Measurements from ENCODE around the gene APCDD1L. TPM values are rescaled to one million over a fixed set of nuclear protein-coding genes. Genes with fewer than 3 reads are reported as not detected.

The APCDD1L gene
- total RNA-seq, 1 donor from 2014 or later: not detected

DNA sequence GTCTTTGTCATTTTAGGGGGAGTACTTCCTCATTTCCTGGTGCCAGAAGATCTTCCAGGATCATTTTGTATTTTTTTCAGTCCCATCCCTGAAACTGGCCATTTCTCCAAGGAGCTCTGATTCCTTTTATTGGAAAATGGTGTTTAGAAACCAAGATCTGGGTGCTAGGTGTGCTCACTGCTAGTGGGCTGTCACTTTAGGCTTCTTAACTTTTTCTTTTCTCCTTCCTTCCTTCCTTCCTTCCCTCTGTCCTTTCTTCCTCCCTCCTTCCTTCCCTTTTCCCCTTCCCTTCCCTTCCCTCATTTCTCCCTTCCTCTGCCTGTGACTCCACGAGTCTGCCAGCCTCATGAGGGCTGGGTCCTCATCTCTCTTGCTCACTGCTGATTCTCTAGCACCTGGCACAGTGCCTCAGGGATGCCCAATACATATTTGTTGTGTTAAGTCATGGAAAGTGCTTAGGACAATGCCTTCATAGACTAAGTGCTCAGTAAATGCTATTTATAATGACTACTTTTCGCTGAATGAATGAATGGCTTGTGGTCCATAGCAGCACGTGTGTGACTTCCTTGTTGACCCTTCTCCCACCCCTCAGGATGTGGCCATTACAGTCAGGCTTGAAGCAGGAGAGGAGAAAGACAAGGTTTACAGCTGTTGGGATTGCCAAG, 36.9 kb downstream of the APCDD1L start:
- no peak overlapping the region for H3K4me3 Mint-ChIP-seq (ENCODE audit: unreplicated experiment)
- no peaks in the 10 kb centered on the region for H3K4me1 Mint-ChIP-seq (ENCODE audit: low read depth, unreplicated experiment)
- no peaks in the 10 kb centered on the region for H3K27me3 Mint-ChIP-seq (ENCODE audit: unreplicated experiment)
- peaks cover 4% of the 10 kb centered on the region for H3K9me3 Mint-ChIP-seq (ENCODE audit: unreplicated experiment)
- no peak for DNase-seq
- no peak overlapping the region for H3K27ac Mint-ChIP-seq (ENCODE audit: unreplicated experiment)
- H3K36me3 Mint-ChIP-seq (ENCODE audit: unreplicated experiment): peaks cover 38% of the 10 kb centered on the region
- TF ChIP-seq, protein P1, sequence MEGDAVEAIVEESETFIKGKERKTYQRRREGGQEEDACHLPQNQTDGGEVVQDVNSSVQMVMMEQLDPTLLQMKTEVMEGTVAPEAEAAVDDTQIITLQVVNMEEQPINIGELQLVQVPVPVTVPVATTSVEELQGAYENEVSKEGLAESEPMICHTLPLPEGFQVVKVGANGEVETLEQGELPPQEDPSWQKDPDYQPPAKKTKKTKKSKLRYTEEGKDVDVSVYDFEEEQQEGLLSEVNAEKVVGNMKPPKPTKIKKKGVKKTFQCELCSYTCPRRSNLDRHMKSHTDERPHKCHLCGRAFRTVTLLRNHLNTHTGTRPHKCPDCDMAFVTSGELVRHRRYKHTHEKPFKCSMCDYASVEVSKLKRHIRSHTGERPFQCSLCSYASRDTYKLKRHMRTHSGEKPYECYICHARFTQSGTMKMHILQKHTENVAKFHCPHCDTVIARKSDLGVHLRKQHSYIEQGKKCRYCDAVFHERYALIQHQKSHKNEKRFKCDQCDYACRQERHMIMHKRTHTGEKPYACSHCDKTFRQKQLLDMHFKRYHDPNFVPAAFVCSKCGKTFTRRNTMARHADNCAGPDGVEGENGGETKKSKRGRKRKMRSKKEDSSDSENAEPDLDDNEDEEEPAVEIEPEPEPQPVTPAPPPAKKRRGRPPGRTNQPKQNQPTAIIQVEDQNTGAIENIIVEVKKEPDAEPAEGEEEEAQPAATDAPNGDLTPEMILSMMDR (IDR thresholded peaks at IDR 0.05; ENCODE audit: partially characterized antibody, unreplicated experiment): no peak

DNA sequence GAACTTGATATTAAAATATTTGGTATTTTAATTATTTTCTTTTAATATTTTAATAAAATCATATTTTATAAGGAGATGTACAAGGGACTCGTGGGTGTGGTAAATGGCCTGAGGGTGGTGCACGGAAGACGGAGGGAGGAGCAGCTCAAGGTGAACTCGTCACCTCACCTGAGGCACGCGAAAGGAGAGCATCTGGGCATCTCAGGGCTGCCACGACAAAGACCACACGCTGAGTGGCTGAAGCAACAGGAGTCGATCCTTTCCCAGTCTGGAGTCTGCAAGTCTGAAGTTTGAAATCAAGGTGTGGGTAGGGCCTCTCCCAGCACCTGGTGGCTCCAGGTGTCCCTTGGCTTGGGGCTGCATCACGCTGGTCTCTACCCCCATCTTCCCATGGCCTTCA, 39.7 kb downstream of the APCDD1L start:
- H3K27me3 Mint-ChIP-seq (ENCODE audit: unreplicated experiment): no peaks in the 10 kb centered on the region
- peaks cover 24% of the 10 kb centered on the region for H3K36me3 Mint-ChIP-seq (ENCODE audit: unreplicated experiment)
- H3K4me3 Mint-ChIP-seq (ENCODE audit: unreplicated experiment): no peak overlapping the region
- H3K4me1 Mint-ChIP-seq (ENCODE audit: low read depth, unreplicated experiment): peaks cover 1% of the 10 kb centered on the region
- TF ChIP-seq, protein P1 (IDR thresholded peaks at IDR 0.05; ENCODE audit: partially characterized antibody, unreplicated experiment): no peak
- no peak overlapping the region for H3K27ac Mint-ChIP-seq (ENCODE audit: unreplicated experiment)
- H3K9me3 Mint-ChIP-seq (ENCODE audit: unreplicated experiment): peaks cover 4% of the 10 kb centered on the region
- no peak for DNase-seq

DNA sequence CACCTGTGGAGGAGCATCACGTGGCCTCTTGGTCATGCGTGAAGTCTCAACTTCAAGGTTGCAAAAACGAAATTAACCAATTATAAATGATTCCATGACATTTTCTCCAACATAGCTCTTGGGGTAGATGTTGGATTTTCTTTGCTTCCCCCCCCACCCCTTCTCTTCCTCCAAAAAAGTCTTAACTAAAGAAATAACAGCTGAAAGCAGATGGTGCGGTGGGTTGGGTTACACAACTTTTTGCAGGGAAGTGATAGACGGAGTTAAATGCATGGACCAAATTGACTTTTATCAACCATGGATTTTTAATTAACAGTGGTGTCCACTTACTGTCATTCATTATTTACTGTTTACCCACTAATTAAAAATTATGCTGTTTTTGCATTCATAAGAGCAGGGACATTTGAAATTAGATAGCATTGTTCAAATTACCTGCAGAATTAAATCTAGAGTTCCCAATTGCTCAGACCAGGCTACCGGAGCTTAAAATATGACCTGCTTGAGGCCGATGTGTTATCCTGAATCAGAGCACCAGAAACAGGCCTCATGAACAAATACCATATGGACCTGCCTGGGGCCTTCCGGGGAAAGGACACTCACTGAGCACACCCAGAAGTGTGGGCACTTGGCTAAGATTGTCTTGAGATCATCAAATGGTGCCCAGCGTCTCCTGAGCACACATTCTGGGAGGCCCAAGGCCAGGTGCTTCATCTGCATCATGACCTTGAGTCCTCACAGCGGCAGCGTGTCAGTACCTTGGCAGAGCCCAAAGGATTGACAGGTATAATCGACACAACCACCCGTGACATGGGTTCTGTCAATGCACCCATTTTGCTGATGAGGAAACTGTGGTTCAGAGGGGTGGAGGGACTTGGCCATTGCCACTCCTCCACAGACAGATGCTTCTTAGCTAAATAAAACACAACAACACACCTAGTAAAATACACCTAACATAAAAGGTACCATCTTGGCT, 41.5 kb downstream of the APCDD1L start:
- TF ChIP-seq, protein P1 (IDR thresholded peaks at IDR 0.05; ENCODE audit: partially characterized antibody, unreplicated experiment): no peak

DNA sequence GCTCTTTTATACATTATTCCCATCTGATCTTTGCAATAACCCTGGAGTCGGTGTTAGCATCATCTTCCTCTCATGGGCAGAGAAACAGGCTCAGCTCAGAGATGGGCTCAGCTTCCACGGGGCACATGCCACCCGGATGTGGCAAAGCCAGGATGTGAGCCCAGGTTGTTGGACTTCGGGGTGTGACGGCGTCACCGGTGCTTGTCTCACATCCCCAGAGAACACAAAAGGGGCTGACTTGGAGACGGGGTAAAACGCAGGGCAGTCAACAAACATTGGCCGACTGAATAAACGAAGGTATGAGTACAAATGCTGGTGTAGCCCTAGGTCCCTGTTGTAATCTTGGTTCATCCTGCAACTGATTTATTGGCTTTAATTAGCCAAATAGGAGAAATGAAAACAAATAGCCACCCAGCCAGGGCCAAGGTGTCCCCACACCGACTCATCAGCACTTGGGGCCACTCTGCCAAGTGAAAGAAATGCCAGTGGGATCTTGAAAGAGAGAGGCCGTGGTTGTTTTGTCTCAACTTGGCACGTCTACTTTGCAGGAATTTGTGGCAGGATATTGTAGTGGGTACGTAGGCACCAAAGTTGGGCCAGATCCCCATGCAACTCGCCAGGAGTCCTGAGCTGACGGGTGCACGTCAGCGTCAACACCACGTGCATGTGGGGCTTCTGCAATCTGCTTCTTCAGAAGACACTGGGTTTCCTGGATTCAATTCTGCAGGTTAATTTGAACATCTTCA, 42.8 kb downstream of the APCDD1L start:
- DNase-seq: no peak
- Mint-ChIP-seq H3K36me3 (ENCODE audit: unreplicated experiment) (peaks cover 11% of the 10 kb centered on the region), H3K27me3 (ENCODE audit: unreplicated experiment) (no peaks in the 10 kb centered on the region), H3K27ac (ENCODE audit: unreplicated experiment) (no peak overlapping the region), H3K4me1 (ENCODE audit: low read depth, unreplicated experiment) (peaks cover 1% of the 10 kb centered on the region), H3K4me3 (ENCODE audit: unreplicated experiment) (no peak overlapping the region), H3K9me3 (ENCODE audit: unreplicated experiment) (peaks cover 2% of the 10 kb centered on the region)
- TF ChIP-seq, protein P1 (IDR thresholded peaks at IDR 0.05; ENCODE audit: partially characterized antibody, unreplicated experiment): no peak

More for the DNA sequence above, 41.5 kb downstream of the APCDD1L start:
- Mint-ChIP-seq H3K27me3 (ENCODE audit: unreplicated experiment) (no peaks in the 10 kb centered on the region), H3K4me1 (ENCODE audit: low read depth, unreplicated experiment) (peaks cover 1% of the 10 kb centered on the region), H3K4me3 (ENCODE audit: unreplicated experiment) (no peak overlapping the region), H3K27ac (ENCODE audit: unreplicated experiment) (no peak overlapping the region), H3K9me3 (ENCODE audit: unreplicated experiment) (peaks cover 4% of the 10 kb centered on the region), H3K36me3 (ENCODE audit: unreplicated experiment) (peaks cover 23% of the 10 kb centered on the region)
- DNase-seq: no peak
